Tibial artery (tissue), 4 donors: ENCODE measurements around the gene TMTC2.

ENCODE experiments used
- DNase-seq, 2 donors: peaks; one replicate each; pipeline ENCODE4 v3.0.0-alpha.2; 2019
- H3K27ac ChIP-seq, 2 donors: fragments of 200-600 bp; sonication (generic) in 1 of 2; 1 replicate in 1 of 2; 2 replicates in 1 of 2; pipeline ENCODE4 v1.5.1; 2018 to 2019; ENCODE audit warnings: mild to moderate bottlenecking in 1 of 2
- H3K27me3 ChIP-seq, 2 donors: fragments of 200-600 bp; sonication (generic) in 1 of 2; one replicate each; pipeline versions ENCODE4 v1.5.1 to v1.6.0; 2016 to 2019
- H3K36me3 ChIP-seq, 3 donors: fragments of 200-600 bp; sonication (generic) in 2 of 3; one replicate each; pipeline ENCODE4 v1.5.1; 2016 to 2019; ENCODE audit warnings: mild to moderate bottlenecking in 2 of 3
- H3K4me1 ChIP-seq, 4 donors: fragments of 200-600 bp; sonication (generic) in 2 of 4; 1 replicate in 3 of 4; 2 replicates in 1 of 4; pipeline ENCODE4 v1.5.1; 2016 to 2019
- H3K4me3 ChIP-seq, 2 donors: fragments of 200-600 bp; sonication (generic) in 1 of 2; 1 replicate in 1 of 2; 2 replicates in 1 of 2; pipeline ENCODE4 v1.5.1; 2018 to 2019; ENCODE audit warnings: mild to moderate bottlenecking in 2 of 2
- H3K9me3 ChIP-seq, 3 donors: fragments of 200-600 bp; sonication (generic) in 1 of 3; one replicate each; pipeline ENCODE4 v1.5.1; 2016 to 2019
- CTCF ChIP-seq, 2 experiments: fragments of 200-600 bp in 1 of 2; fragments of 450-650 bp in 1 of 2; IDR thresholded peaks; one replicate each; pipeline ENCODE4 v1.5.1; 2017 to 2019; ENCODE audit warnings: antibody characterized with exemption in 2 of 2, mild to moderate bottlenecking in 1 of 2, moderate library complexity in 1 of 2
- intact Hi-C: fragments of 100-400 bp; cut with DNase I; formaldehyde crosslinking; loops from one replicate; pipeline ENCODE4 v1.15.0; 2023; ENCODE audit warnings: low total_unique reads

TMTC2 gene

GRCh38 chr12:83097643-83098342 lies 411.1 kb downstream of the TMTC2 start:
- Histone ChIP-seq H3K9me3 (no peaks in the 10 kb centered on the region), H3K4me1 (no peaks in the 10 kb centered on the region), H3K27ac (no peak overlapping the region), H3K36me3 (no peaks in the 10 kb centered on the region), H3K4me3 (no peak overlapping the region), H3K27me3 (no peaks in the 10 kb centered on the region)
- intact Hi-C loops: no loop called here
- no peak for DNase-seq
- no peak for TF ChIP-seq CTCF (IDR thresholded peaks at IDR 0.05)

- intact Hi-C loops: no loop called here
- Histone ChIP-seq H3K4me3 (no peak overlapping the region), H3K27ac (no peak overlapping the region), H3K27me3 (no peaks in the 10 kb centered on the region), H3K36me3 (no peaks in the 10 kb centered on the region), H3K9me3 (no peaks in the 10 kb centered on the region), H3K4me1 (no peaks in the 10 kb centered on the region)
- no peak for DNase-seq
- no peak for TF ChIP-seq CTCF (IDR thresholded peaks at IDR 0.05)
Measured at GRCh38 chr12:83099436-83099835, 412.7 kb downstream of the TMTC2 start.

GRCh38 chr12:83102499-83102898 lies 415.8 kb downstream of the TMTC2 start:
- intact Hi-C loops: no loop called here

GRCh38 chr12:83106873-83107272 lies 420.2 kb downstream of the TMTC2 start:
- H3K4me3 ChIP-seq: no peak overlapping the region
- H3K9me3 ChIP-seq: no peaks in the 10 kb centered on the region
- H3K27me3 ChIP-seq: no peaks in the 10 kb centered on the region
- no peak overlapping the region for H3K27ac ChIP-seq
- no peaks in the 10 kb centered on the region for H3K36me3 ChIP-seq
- DNase-seq: no peak
- H3K4me1 ChIP-seq: no peaks in the 10 kb centered on the region
- no peak for TF ChIP-seq CTCF (IDR thresholded peaks at IDR 0.05)
- intact Hi-C loops: no loop called here

More at GRCh38 chr12:83102499-83102898, 415.8 kb downstream of the TMTC2 start:
- Histone ChIP-seq H3K4me1 (no peaks in the 10 kb centered on the region), H3K27ac (no peak overlapping the region), H3K36me3 (no peaks in the 10 kb centered on the region), H3K4me3 (no peak overlapping the region), H3K9me3 (no peaks in the 10 kb centered on the region), H3K27me3 (no peaks in the 10 kb centered on the region)
- no peak for DNase-seq
- TF ChIP-seq CTCF (IDR thresholded peaks at IDR 0.05): no peak

- no peak for DNase-seq
- H3K27ac ChIP-seq: no peak overlapping the region
- TF ChIP-seq CTCF (IDR thresholded peaks at IDR 0.05): no peak
- intact Hi-C loops: no loop called here
- no peaks in the 10 kb centered on the region for H3K36me3 ChIP-seq
- H3K4me3 ChIP-seq: no peak overlapping the region
- no peaks in the 10 kb centered on the region for H3K4me1 ChIP-seq
- no peaks in the 10 kb centered on the region for H3K27me3 ChIP-seq
- no peaks in the 10 kb centered on the region for H3K9me3 ChIP-seq
Measured at GRCh38 chr12:83110424-83110823, 423.7 kb downstream of the TMTC2 start.

- Histone ChIP-seq H3K36me3 (no peaks in the 10 kb centered on the region), H3K4me1 (no peaks in the 10 kb centered on the region), H3K9me3 (no peaks in the 10 kb centered on the region), H3K27me3 (no peaks in the 10 kb centered on the region), H3K27ac (no peak overlapping the region), H3K4me3 (no peak overlapping the region)
- DNase-seq: no peak
- TF ChIP-seq CTCF (IDR thresholded peaks at IDR 0.05): no peak
- intact Hi-C loops: no loop called here
Measured at GRCh38 chr12:83113945-83114344, 427.2 kb downstream of the TMTC2 start.
